Left ventricle myocardium superior (tissue), 1 donor: Measurements from ENCODE around the gene FAM53B. TPM values are rescaled to one million over a fixed set of nuclear protein-coding genes. Genes with fewer than 3 reads are reported as not detected.

ENCODE experiments used
- ATAC-seq: fragments of 200-7000 bp; cut with Tn5 transposase; one replicate; pipeline ENCODE4 v1.9.1; 2020; ENCODE audit warnings: mild to moderate bottlenecking, moderate library complexity
- DNase-seq: peaks from one replicate; pipeline ENCODE4 v3.0.0-alpha.2; 2020
- intact Hi-C: fragments of 100-400 bp; cut with micrococcal nuclease; formaldehyde crosslinking; loops from one replicate; pipeline ENCODE4 v1.11.0; 2022
- total RNA-seq: library from RNA; stranded (reverse); fragmentation: NEBNext Ultra II Directional; extraction: Animal tissue kit (Norgen Biotek cat#: 25700); gene quantifications from one replicate; pipeline ENCODE4 v1.2.1, GENCODE V29; 2021
- donor health status: DM: no; HTN: yes; CAD: no; lungs with severe emphysema.

FAM53B gene
- total RNA-seq, 1 donor from 2014 or later, result 45.3 TPM

DNA sequence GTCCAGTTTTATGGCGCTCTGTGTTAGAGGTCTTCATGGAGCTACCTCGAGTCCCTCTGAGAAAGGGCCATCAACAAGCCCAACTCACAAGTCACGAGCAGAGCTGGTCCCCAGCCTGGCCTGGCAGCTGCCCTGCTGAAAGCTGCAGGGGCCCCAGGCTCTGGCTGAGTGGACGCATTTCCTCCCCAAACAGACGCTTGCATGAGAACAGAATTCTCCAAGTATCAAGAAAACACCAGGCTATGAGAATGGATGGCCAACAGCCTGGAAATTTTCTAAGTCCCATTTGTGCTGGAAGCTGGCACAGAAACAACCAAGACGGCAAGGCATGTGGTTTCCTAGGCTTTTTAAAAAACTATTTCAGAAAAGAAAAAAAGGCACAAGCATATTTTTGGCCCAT is 114.8 kb downstream of the FAM53B start:
- intact Hi-C loops, result no loop called here
- peak; percentile 63 for DNase-seq
- peak; percentile 1 for ATAC-seq

GRCh38 chr10:124628676-124629021 is 115.5 kb downstream of the FAM53B start:
- ATAC-seq (no peak), DNase-seq (no peak)
- intact Hi-C loops, result no loop called here

DNA sequence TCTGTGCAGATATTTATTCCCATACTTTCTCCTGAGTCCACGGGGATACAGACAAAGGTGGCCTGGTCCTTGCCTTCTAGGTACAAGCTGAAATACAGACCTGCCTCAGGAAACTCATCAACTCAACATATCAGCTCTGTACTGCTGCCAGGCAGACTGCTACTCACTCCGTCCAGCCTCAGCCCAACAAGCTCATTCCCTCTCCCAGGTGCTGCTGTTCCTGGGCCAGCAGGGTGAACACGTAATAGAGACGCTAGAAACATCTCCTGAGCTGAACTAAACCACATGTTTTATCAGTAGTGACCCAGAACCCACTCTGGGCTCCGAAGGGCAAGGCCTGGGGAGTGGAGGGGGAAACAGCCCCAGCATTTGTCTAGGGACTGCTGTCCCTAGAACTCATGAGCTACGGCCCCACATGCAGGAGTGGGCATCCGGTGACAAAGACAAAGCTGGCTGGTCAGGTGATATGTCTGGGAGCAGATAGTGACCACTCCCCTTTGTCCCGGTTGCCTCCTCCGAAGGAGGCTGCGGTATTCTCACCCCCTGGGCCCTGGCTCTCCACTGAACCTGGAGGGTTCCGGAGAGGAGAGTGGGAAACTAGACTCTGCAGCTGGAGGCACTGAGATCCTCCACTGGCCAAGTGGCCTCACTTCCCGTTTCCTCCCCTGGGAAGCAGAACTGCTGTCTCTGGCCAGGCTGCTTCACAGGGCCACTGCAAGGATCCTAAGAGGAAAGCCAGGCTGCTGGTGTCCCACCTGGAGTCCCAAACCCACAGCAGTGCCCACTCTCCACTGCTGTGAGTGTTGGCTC is 116.1 kb downstream of the FAM53B start:
- DNase-seq (peak; percentile 58), ATAC-seq (peak; percentile 30)
- intact Hi-C loops, result no loop called here

- DNase-seq (no peak), ATAC-seq (no peak)
- intact Hi-C loops, result no loop called here
Observed at GRCh38 chr10:124626759-124627380, 117.3 kb downstream of the FAM53B start.

- DNase-seq, result peak; percentile 82
- intact Hi-C loops, result no loop called here
- peak; percentile 39 for ATAC-seq
Observed at GRCh38 chr10:124625831-124626238, 118.3 kb downstream of the FAM53B start.

- intact Hi-C loops, result no loop called here
- DNase-seq (no peak), ATAC-seq (no peak)
Observed at GRCh38 chr10:124624895-124625294, 119.3 kb downstream of the FAM53B start.

DNA sequence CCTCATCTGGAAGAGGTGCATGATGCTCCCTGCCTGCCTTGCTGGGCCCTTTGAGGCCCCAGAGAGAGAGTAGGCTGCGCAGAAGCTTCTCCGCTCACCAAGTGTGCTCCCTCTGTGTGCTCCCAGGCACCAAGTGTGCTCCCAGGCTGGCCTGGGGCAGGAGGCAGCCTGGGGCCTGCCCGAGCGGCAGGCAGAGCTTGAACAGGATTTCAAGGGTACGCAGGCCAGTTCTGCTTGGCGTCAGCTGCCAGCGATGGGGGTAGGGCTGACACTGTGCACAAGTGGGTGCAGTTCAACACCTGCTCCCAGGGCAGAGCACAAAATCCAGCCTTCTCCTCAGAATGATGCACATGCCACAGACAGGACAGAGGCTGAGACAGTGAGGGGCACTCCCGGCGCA is 119.7 kb downstream of the FAM53B start:
- peak; percentile 44 for ATAC-seq
- intact Hi-C loops, result no loop called here
- DNase-seq, result peak; percentile 62

- intact Hi-C loops, result no loop called here
Observed at GRCh38 chr10:124624006-124624405, 120.2 kb downstream of the FAM53B start.

DNA sequence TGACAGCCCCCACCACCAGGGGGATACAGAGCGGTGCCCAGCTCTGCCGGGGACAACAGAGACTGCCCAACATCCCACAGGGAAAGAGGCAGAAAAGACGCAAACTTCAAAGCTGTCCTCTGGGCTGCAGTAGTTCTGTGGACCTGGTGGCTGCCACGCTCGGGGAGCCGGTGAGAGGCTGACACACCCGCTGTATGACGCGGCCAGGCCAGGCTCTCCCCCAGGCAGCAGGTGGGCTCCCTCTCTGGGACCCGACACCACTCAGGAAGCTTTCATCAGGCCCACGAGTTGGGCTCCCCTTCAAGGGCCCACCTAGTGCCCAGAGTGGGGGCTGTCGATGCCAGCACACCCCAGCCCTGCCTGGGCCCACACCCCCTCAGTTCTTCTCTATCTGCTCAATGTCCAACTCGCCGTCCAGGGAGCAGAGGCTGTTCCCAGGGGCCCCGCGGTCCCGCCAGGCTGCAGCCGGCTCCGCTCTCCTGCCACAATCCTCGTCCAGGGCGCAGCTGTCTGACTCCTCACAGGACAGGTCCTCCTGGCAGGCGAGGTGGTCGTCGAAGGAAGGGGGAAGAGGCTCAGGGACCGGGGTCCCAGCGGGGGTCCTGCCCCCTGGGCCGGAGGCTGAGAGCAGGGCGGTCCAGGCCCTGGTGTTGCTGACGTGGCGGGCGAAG is 121.2 kb downstream of the FAM53B start:
- intact Hi-C loops, result no loop called here
- DNase-seq, result no peak
- no peak for ATAC-seq

More at GRCh38 chr10:124624006-124624405, 120.2 kb downstream of the FAM53B start:
- DNase-seq (no peak), ATAC-seq (no peak)

GRCh38 chr10:124622158-124622557 is 122.0 kb downstream of the FAM53B start:
- peak; percentile 10 for ATAC-seq
- intact Hi-C loops, result no loop called here
- DNase-seq, result no peak

DNA sequence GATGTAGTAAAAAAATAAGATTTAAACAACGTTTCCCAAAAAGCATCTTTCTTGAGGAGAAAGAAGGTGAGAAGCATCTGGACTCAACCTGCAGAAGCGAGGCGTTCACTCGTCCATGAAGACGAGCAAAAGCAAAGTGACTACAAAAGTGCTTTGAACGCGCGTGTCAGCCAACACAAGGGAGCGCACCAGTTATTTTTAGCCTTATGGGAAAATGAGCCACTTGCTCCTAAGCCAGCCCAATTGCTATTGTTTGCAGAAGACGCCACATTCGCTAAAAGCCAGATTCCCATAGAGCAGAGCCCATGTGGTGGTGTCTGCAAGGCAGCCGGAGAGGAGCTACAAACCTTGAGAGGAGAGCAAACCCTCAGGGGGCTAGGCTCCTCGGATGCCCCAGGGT is 122.5 kb downstream of the FAM53B start:
- ATAC-seq, result peak; percentile 32
- DNase-seq, result no peak
- intact Hi-C loops, result no loop called here

- intact Hi-C loops, result no loop called here
- DNase-seq, result no peak
Observed at GRCh38 chr10:124619802-124620490, 124.2 kb downstream of the FAM53B start.

GRCh38 chr10:124619195-124619594 is 125.0 kb downstream of the FAM53B start:
- no peak for DNase-seq
- ATAC-seq, result no peak
- intact Hi-C loops, result no loop called here

More at GRCh38 chr10:124619802-124620490, 124.2 kb downstream of the FAM53B start:
- no peak for ATAC-seq

DNA sequence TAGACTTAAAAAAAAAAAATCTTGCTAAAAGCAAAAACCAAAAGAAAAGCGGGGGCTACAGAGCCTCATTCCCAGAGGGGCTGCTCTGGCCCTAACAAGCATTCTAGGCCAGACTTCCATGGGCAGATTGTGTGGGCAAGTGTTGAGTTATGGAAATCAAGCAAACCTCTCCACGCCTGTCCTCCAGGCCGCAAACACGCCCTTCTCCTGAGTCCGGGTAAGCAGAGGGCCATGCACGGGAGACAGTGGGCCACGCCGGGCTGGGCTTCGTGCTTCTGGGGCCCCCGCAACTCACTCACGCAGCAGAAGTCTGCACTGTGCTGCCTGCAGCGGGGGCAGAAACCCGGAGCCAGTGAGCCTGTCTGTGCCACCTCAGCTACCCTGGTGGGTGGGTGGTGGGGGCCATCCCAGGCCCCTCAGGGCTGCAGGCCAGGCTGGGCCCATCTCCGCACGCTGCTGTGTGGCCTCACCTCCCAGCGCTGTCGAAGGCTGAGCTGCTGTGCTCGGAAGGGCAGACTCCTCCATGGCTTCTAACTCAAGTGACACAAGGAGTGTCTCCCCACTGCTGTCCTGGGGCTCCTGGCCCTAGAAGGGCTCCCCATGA is 125.6 kb downstream of the FAM53B start:
- intact Hi-C loops, result no loop called here
- no peak for ATAC-seq
- DNase-seq, result no peak

- intact Hi-C loops, result no loop called here
- DNase-seq (no peak), ATAC-seq (no peak)
Observed at GRCh38 chr10:124616836-124617130, 127.4 kb downstream of the FAM53B start.

DNA sequence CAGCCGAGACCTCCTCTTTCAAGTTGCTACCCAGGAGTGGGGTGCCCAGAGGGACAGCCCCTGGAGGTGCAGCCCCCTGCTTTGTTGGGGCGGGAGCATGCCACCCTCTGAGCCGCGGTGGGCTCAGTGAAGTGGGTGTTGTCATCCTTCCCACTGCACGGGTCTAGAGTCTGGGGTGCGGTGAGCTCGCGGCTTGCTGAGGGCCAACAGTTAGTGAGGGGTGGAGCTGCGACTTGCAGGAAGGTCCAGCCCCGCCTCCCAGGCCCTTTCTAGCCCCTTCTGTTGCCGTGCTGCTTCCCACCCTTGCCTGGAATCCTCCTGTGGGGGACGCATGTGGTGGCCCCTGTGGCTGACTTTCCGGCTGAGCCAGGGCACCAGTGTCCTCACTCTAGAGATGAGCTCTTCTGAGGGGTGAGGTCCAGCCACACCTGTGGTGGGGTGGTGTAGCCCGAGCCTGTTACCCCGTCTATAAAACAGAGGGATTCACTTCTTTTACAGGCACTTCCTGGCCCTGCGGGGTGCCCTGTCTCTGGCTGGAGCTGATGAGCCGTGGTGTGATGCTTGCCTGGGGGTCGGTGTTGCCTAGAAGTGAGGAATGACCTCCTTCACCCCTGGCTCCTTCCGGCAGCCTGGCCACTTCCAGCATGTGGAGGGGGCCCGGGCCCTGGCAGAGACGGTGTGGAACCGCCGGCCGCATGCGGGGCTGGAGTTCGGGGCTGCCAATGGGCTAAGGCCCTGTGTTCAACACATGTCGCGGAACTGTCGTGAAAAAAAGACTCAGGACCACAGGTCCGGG is 127.9 kb downstream of the FAM53B start:
- intact Hi-C loops, result no loop called here
- DNase-seq, result no peak
- no peak for ATAC-seq

DNA sequence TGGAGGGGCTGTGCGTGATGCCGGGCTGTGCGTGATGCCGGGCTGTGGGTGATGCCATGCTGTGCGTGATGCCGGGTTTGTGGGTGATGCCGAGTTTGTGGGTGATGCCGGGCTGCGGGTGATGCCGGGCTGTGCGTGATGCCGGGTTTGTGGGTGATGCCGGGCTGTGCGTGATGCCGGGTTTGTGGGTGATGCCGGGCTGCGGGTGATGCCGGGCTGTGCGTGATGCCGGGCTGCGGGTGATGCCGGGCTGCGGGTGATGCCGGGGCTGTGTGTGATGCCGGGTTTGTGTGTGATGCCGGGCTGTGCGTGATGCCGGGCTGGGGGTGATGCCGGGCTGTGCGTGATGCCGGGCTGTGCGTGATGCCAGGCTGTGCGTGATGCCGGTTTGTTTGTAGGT is 128.9 kb downstream of the FAM53B start:
- ATAC-seq (no peak), DNase-seq (no peak)
- intact Hi-C loops, result no loop called here

DNA sequence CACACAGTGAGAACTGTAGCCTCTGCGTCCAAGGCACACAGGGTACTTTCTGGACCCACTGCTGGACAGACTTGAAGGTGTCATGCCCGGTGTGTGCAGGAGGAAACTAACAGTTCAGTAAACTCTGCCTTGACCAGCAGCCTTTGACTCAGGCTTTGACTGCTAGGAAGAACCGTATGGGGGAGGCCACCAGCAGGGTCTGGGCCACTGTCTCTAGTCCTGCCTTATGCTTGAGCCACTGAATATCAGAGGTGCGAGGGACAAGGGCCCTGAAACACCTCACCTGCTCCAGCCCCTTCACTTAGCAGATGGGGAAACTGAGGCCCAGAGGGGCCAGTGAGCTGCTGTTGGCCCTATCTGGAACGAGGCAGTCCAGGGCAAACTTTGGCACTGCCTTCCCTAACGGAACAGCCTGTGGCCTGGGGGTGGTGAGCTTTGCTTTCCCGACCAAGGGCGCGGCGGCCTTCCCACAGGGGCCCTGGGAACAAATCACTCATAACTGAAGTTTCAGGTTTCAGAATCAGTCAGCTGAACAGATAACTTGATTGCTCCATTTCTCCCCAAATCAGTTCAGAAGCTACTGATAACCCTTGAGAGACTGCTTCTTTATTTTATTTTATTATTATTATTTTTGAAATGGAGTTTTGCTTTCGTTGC is 130.0 kb downstream of the FAM53B start:
- peak; percentile 3 for ATAC-seq
- intact Hi-C loops, result no loop called here
- DNase-seq, result no peak
